Muscle of leg (tissue), 11 donors: ENCODE measurements around the gene ENTHD1. TPM values are rescaled to one million over a fixed set of nuclear protein-coding genes. Genes with fewer than 3 reads are reported as not detected.
"Not testable (repeated sequence)": the region's sequence is repeated elsewhere in the genome, so short reads cannot be mapped to it uniquely, and the experiment has no call there.

Source experiments
- DNase-seq: peaks from one replicate; pipeline ENCODE4 v3.0.0; 2013
- H3K27ac ChIP-seq: one replicate; pipeline ENCODE4 v1.5.1; 2013; ENCODE audit warnings: mild to moderate bottlenecking, low read length, control low read depth
- H3K27me3 ChIP-seq: one replicate; pipeline ENCODE4 v1.6.1; 2013; ENCODE audit warnings: low read length; ENCODE audit not compliant: control insufficient read depth, insufficient read depth
- H3K36me3 ChIP-seq: one replicate; pipeline ENCODE4 v1.6.1; 2013; ENCODE audit warnings: low read length; ENCODE audit not compliant: control insufficient read depth, insufficient read depth
- H3K4me1 ChIP-seq: one replicate; pipeline ENCODE4 v1.6.1; 2013; ENCODE audit warnings: low read length; ENCODE audit not compliant: control insufficient read depth, insufficient read depth
- H3K4me3 ChIP-seq: one replicate; pipeline ENCODE4 v1.5.1; 2013; ENCODE audit warnings: low read length, control low read depth
- H3K9me3 ChIP-seq: replicated peaks from 2 replicates; pipeline ENCODE4 v1.6.1; 2013; ENCODE audit warnings: low read depth, low read length; ENCODE audit not compliant: control insufficient read depth
- WGBS: methylation state at CpG from one replicate; pipeline ENCODE4 v1.1.5; 2013; ENCODE audit warnings: missing lambda C conversion rate; ENCODE audit not compliant: insufficient coverage; 5-methylcytosine and 5-hydroxymethylcytosine counted together
- polyA plus RNA-seq, 8 donors: library from polyadenylated mRNA; unstranded; fragments of 120-200 nt; gene quantifications; one replicate each; pipeline versions ENCODE4 v1.2.1 to v1.2.3, GENCODE V29; 2013; ENCODE audit warnings: inconsistent platforms in 1 of 8, low replicate concordance in 1 of 8; ENCODE audit not compliant: insufficient read length in 8 of 8, insufficient read depth in 1 of 8
- total RNA-seq: library from RNA; stranded (reverse); fragments of 120-200 nt; gene quantifications from one replicate; pipeline ENCODE4 v1.2.4, GENCODE V29; 2013

Gene ENTHD1
- total and polyA plus RNA-seq, 9 donors, result not detected

- no peak for DNase-seq
- Histone ChIP-seq H3K27ac (no peak overlapping the region), H3K36me3 (no peaks in the 10 kb centered on the region), H3K27me3 (peaks cover 17% of the 10 kb centered on the region), H3K4me3 (no peak overlapping the region), H3K4me1 (no peaks in the 10 kb centered on the region), H3K9me3 (no peaks in the 10 kb centered on the region)
- no CpG with 5 or more reads among the region's 4 CpGs for WGBS
Observed at GRCh38 chr22:39739338-39740027, 154.1 kb downstream of the ENTHD1 start.

DNA sequence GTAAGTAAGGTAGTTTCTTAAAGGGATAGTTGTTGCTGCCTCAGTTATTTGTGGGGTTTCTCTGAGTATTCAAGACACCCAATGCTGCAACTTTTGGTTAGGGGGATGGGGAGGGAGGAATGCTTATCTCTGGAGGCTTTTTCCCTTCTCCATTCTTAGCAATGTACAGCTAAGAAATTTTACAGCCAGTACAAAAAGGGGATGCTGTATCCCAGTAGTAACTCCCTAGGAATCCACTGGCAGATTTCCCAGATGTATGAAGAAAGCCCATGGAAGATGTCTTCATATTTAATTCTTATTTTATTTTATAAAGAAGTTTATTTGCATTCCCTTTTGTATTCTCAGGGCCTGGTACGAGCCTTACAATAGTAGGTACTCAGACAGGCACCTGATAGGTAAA is 154.8 kb downstream of the ENTHD1 start:
- H3K4me3 ChIP-seq, result no peak overlapping the region
- H3K27me3 ChIP-seq, result peaks cover 15% of the 10 kb centered on the region
- H3K4me1 ChIP-seq, result no peaks in the 10 kb centered on the region
- H3K9me3 ChIP-seq, result no peaks in the 10 kb centered on the region
- WGBS, result no CpG with 5 or more reads among the region's 1 CpG
- H3K27ac ChIP-seq, result no peak overlapping the region
- H3K36me3 ChIP-seq, result no peaks in the 10 kb centered on the region
- no peak for DNase-seq

DNA sequence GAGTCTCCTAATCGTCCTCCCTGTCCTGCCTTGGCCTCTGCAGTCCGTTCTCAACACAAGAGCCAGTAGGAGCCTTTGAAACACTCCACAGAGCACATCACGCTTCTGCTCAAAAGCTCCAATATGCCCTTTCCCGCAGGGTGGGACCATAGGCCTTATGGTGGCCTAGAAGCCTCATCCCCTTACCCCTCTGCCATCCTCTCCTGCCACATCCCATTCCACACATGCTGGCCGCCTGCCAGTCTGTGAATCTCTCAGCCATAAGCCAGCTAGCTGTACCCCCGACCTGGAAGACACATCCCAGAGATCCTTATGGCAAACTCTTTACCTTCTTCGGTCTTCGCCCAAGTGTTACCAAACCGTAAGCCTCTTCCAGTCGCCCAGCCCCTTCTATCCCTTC is 157.8 kb downstream of the ENTHD1 start:
- WGBS, result 82% methylated on average over 9 of the region's 10 CpGs
- H3K27ac ChIP-seq, result no peak overlapping the region
- peaks cover 34% of the 10 kb centered on the region for H3K27me3 ChIP-seq

GRCh38 chr22:39734866-39735265 is 158.7 kb downstream of the ENTHD1 start:
- Histone ChIP-seq H3K27me3 (peaks cover 32% of the 10 kb centered on the region), H3K36me3 (no peaks in the 10 kb centered on the region), H3K27ac (no peak overlapping the region), H3K4me3 (no peak overlapping the region), H3K9me3 (no peaks in the 10 kb centered on the region), H3K4me1 (no peaks in the 10 kb centered on the region)
- WGBS, result 84% methylated on average over 5 of the region's 5 CpGs
- no peak for DNase-seq

More for the DNA sequence above, 157.8 kb downstream of the ENTHD1 start:
- Histone ChIP-seq H3K4me3 (no peak overlapping the region), H3K36me3 (no peaks in the 10 kb centered on the region), H3K4me1 (no peaks in the 10 kb centered on the region), H3K9me3 (no peaks in the 10 kb centered on the region)
- DNase-seq, result no peak

- not testable (repeated sequence) for H3K4me3 ChIP-seq, H3K9me3 ChIP-seq, H3K36me3 ChIP-seq, H3K4me1 ChIP-seq, DNase-seq, H3K27ac ChIP-seq
- H3K27me3 ChIP-seq, result peaks cover 35% of the 10 kb centered on the region
- WGBS, result no CpG with 5 or more reads among the region's 1 CpG
Observed at GRCh38 chr22:39734046-39734445, 159.5 kb downstream of the ENTHD1 start.

DNA sequence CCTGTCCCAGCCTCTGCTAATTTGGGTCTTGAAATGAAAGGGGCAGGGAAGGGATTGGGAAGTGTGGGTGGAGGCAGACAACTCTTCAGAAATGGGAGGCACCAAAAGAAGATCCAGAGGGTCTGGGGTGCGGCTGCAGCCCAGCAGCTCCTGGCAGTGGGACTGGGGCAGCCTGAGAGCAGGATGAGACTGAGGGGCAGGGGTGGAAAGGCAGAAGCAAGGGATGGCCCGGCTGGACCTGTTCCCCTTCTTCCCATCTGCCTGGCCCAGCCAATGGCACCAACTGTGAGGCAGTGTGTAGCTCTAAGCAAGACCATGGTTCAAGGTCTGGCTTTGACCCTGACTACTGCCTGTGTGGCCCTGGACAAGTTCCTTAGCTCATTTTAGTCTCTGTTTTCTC is 160.4 kb downstream of the ENTHD1 start:
- Histone ChIP-seq H3K27me3 (peaks cover 40% of the 10 kb centered on the region), H3K4me1 (no peaks in the 10 kb centered on the region), H3K36me3 (no peaks in the 10 kb centered on the region), H3K4me3 (no peak overlapping the region), H3K9me3 (no peaks in the 10 kb centered on the region), H3K27ac (no peak overlapping the region)
- WGBS, result 65% methylated on average over 2 of the region's 2 CpGs
- DNase-seq, result no peak

GRCh38 chr22:39732625-39733024 is 160.9 kb downstream of the ENTHD1 start:
- DNase-seq, result no peak

GRCh38 chr22:39731881-39732555 is 161.5 kb downstream of the ENTHD1 start:
- DNase-seq, result no peak
- Histone ChIP-seq H3K9me3 (no peaks in the 10 kb centered on the region), H3K36me3 (no peaks in the 10 kb centered on the region), H3K4me3 (no peak overlapping the region), H3K27ac (no peak overlapping the region), H3K27me3 (peaks cover 43% of the 10 kb centered on the region), H3K4me1 (no peaks in the 10 kb centered on the region)
- WGBS, result 38% methylated on average over 12 of the region's 12 CpGs

More at GRCh38 chr22:39732625-39733024, 160.9 kb downstream of the ENTHD1 start:
- Histone ChIP-seq H3K27me3 (peaks cover 39% of the 10 kb centered on the region), H3K4me3 (no peak overlapping the region), H3K27ac (no peak overlapping the region), H3K4me1 (no peaks in the 10 kb centered on the region), H3K36me3 (no peaks in the 10 kb centered on the region), H3K9me3 (no peaks in the 10 kb centered on the region)
- WGBS, result no CpG with 5 or more reads among the region's 8 CpGs

- Histone ChIP-seq H3K9me3 (no peaks in the 10 kb centered on the region), H3K27ac (no peak overlapping the region), H3K36me3 (no peaks in the 10 kb centered on the region), H3K4me3 (no peak overlapping the region), H3K4me1 (no peaks in the 10 kb centered on the region), H3K27me3 (peaks cover 48% of the 10 kb centered on the region)
- WGBS, result 55% methylated on average over 2 of the region's 5 CpGs
- no peak for DNase-seq
Observed at GRCh38 chr22:39731481-39731880, 162.1 kb downstream of the ENTHD1 start.

DNA sequence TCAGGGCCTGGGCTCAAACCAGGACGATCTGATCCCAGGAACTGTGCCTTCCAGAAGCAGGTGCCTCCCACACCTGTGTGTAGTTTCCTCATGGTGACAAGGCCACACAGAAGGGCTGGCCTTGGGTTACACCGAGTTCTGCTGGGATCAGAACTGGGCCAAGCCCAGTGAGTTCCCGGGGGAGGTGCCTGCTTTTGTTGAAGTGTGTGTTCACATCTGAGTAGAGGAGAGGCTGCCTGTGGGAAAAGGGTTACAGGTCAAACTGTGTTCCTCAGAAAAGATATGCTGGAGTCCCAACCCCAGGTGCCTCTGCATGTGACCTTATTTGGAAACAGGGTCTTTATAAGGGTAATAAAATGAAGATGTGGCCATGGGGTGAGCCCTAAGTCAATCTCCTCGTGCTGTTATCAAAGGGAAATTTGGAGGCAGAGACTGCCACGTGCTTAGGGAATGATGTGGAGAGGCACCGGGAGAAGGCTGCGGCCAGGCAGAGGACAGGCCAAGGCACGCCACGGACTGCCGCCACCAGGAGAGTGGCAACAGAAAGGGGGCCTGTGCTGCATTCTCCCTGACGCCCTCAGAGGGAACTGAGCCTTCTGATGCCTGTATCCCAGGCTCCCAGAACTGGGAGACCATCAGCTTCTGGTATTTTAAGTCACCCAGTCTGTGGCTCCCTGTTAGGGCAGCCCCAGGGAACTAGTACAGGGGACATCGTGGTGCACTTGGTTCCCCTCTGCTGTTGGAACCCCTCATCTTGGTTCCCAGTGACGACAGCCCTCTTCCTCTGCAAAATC is 164.2 kb downstream of the ENTHD1 start:
- DNase-seq, result no peak
- Histone ChIP-seq H3K4me1 (peaks cover 4% of the 10 kb centered on the region), H3K9me3 (no peaks in the 10 kb centered on the region), H3K4me3 (no peak overlapping the region), H3K27me3 (peaks cover 49% of the 10 kb centered on the region), H3K36me3 (no peaks in the 10 kb centered on the region), H3K27ac (no peak overlapping the region)
- WGBS, result 63% methylated on average over 12 of the region's 13 CpGs
